ENCODE measurements around the gene ELMOD2. TPM values are rescaled to one million over a fixed set of nuclear protein-coding genes. Genes with fewer than 3 reads are reported as not detected.
"Not testable (repeated sequence)": the region's sequence is repeated elsewhere in the genome, so short reads cannot be mapped to it uniquely, and the experiment has no call there.

The ELMOD2 gene
- total RNA-seq, 1 donor from 2014 or later = 51.8 TPM

DNA sequence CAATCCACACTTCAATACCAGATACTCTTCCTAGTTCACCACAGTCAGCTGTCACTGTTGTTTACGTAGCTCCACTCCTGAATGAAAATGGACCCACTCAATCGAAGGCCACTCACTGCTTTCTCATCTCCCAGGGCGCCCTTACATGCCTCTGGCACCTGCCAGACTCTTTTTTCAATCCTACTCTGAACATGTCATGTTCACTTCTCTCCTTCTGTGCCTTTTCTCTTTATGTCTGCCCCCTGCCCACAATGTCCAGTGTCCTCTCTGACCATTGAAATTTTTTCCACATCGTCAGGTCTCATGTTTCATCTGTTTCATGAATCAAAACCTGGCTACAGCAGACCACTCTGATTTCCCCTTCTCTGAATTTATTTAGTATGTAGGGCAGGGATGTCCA, 24.6 kb upstream of the ELMOD2 start:
- Mint-ChIP-seq H3K9me3 (no peaks in the 10 kb centered on the region), H3K27ac (no peak overlapping the region), H3K4me1 (peaks cover 3% of the 10 kb centered on the region), H3K36me3 (no peaks in the 10 kb centered on the region), H3K27me3 (ENCODE audit: low read depth) (peaks cover 91% of the 10 kb centered on the region), H3K4me3 (no peak overlapping the region)
- no peak for DNase-seq (ENCODE audit: low spot score in 2 of 2, unreplicated experiment in 2 of 2)
- TF ChIP-seq, protein P1, sequence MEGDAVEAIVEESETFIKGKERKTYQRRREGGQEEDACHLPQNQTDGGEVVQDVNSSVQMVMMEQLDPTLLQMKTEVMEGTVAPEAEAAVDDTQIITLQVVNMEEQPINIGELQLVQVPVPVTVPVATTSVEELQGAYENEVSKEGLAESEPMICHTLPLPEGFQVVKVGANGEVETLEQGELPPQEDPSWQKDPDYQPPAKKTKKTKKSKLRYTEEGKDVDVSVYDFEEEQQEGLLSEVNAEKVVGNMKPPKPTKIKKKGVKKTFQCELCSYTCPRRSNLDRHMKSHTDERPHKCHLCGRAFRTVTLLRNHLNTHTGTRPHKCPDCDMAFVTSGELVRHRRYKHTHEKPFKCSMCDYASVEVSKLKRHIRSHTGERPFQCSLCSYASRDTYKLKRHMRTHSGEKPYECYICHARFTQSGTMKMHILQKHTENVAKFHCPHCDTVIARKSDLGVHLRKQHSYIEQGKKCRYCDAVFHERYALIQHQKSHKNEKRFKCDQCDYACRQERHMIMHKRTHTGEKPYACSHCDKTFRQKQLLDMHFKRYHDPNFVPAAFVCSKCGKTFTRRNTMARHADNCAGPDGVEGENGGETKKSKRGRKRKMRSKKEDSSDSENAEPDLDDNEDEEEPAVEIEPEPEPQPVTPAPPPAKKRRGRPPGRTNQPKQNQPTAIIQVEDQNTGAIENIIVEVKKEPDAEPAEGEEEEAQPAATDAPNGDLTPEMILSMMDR (IDR thresholded peaks at IDR 0.05; ENCODE audit: unreplicated experiment) = no peak

DNA sequence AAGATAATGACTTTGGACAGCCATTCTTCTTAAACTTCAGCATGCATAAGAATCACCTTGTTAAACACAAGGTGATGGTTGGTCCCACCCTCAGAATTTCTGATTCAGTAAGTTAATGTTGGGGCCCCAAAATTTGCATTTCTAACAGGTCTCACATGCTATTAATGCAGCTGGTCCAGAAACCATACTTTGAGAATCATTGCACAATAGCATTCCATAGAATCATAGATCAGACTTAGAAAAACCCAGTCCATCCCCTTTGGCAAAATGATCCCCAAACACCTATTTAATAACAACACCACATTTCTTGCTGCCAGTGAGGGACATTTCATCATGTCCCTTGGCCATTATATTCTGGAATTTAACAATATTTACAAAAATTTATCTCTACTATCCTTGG, 19.7 kb upstream of the ELMOD2 start:
- H3K27me3 Mint-ChIP-seq (ENCODE audit: low read depth) = peaks cover 79% of the 10 kb centered on the region

GRCh38 chr4:140513765-140514164, 10.2 kb upstream of the ELMOD2 start:
- not testable (repeated sequence) for H3K4me3 Mint-ChIP-seq; H3K27ac Mint-ChIP-seq; DNase-seq (ENCODE audit: low spot score in 2 of 2, unreplicated experiment in 2 of 2); H3K36me3 Mint-ChIP-seq
- Mint-ChIP-seq H3K27me3 (ENCODE audit: low read depth) (peaks cover 27% of the 10 kb centered on the region), H3K9me3 (peaks cover 22% of the 10 kb centered on the region), H3K4me1 (peaks cover 17% of the 10 kb centered on the region)

More for the DNA sequence above, 19.7 kb upstream of the ELMOD2 start:
- Mint-ChIP-seq H3K9me3 (peaks cover 5% of the 10 kb centered on the region), H3K36me3 (no peaks in the 10 kb centered on the region), H3K4me3 (no peak overlapping the region), H3K27ac (no peak overlapping the region), H3K4me1 (no peaks in the 10 kb centered on the region)
- DNase-seq (ENCODE audit: low spot score in 2 of 2, unreplicated experiment in 2 of 2) = no peak
- TF ChIP-seq, protein P1 (IDR thresholded peaks at IDR 0.05; ENCODE audit: unreplicated experiment) = no peak

DNA sequence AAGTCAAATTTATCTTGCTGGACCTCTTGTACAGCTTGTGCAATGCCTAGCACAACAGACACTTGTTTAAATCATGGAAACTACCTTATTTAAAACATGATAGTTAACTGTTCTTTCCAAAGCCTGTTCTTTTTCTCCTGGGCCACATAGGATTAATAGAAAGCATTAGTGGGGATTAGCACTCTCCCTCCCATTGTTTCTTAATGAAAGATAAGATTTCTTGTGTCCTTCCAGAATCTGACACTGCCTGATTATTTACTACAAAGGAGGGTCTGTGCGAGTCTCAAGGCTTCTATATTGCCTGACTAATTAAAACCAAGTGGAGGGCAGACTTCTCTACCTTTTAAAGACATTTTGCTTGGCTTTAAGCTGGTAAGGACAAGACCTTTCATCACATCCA, 8.5 kb upstream of the ELMOD2 start:
- Mint-ChIP-seq H3K4me3 (no peak overlapping the region), H3K36me3 (no peaks in the 10 kb centered on the region), H3K4me1 (peaks cover 17% of the 10 kb centered on the region), H3K9me3 (peaks cover 7% of the 10 kb centered on the region), H3K27ac (peak overlapping the region; percentile 9), H3K27me3 (ENCODE audit: low read depth) (peaks cover 11% of the 10 kb centered on the region)
- TF ChIP-seq, protein P1 (IDR thresholded peaks at IDR 0.05; ENCODE audit: unreplicated experiment) = no peak
- no peak for DNase-seq (ENCODE audit: low spot score in 2 of 2, unreplicated experiment in 2 of 2)

- Mint-ChIP-seq H3K27ac (peak overlapping the region; percentile 95), H3K9me3 (peaks cover 5% of the 10 kb centered on the region), H3K4me3 (peak overlapping the region; percentile 86), H3K4me1 (peaks cover 26% of the 10 kb centered on the region), H3K36me3 (peaks cover 18% of the 10 kb centered on the region), H3K27me3 (ENCODE audit: low read depth) (no peaks in the 10 kb centered on the region)
- TF ChIP-seq, protein P1 (IDR thresholded peaks at IDR 0.05; ENCODE audit: unreplicated experiment) = no peak
- no peak for DNase-seq (ENCODE audit: low spot score in 2 of 2, unreplicated experiment in 2 of 2)
These were observed 555 bp upstream of the ELMOD2 start for GRCh38 chr4:140523370-140523856.

DNA sequence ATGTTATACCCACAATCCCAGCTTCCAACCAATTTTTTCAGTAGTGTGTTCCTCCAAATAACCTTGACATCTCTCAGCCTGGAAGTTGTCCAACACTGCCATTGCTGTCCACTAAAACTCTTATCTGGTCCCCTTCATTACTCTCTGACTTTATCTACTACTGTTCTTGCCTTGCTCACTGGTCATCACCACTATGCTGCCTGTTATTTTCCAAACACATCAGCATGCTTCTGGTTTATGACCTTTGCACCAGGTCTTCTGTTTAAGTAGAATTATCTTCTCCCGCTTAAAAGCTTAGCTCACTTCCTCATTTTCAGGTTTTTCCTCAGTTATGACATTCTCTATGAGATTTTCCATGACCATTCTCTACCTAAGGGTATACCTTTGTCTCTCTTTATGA, 5.5 kb downstream of the ELMOD2 start:
- Mint-ChIP-seq H3K4me3 (no peak overlapping the region), H3K9me3 (peaks cover 9% of the 10 kb centered on the region), H3K27ac (no peak overlapping the region), H3K36me3 (peaks cover 33% of the 10 kb centered on the region), H3K4me1 (peaks cover 18% of the 10 kb centered on the region), H3K27me3 (ENCODE audit: low read depth) (no peaks in the 10 kb centered on the region)
- TF ChIP-seq, protein P1 (IDR thresholded peaks at IDR 0.05; ENCODE audit: unreplicated experiment) = no peak
- DNase-seq (ENCODE audit: low spot score in 2 of 2, unreplicated experiment in 2 of 2) = no peak
